ENCODE results near the gene TIMM44. TPM values are rescaled to one million over a fixed set of nuclear protein-coding genes. Genes with fewer than 3 reads are reported as not detected.

The TIMM44 gene
- total and polyA plus RNA-seq, 2 of the 8 experiments (the other 6 are each of a cell fraction or from before 2014, with no cell fraction given), result 131 to 150 TPM

DNA sequence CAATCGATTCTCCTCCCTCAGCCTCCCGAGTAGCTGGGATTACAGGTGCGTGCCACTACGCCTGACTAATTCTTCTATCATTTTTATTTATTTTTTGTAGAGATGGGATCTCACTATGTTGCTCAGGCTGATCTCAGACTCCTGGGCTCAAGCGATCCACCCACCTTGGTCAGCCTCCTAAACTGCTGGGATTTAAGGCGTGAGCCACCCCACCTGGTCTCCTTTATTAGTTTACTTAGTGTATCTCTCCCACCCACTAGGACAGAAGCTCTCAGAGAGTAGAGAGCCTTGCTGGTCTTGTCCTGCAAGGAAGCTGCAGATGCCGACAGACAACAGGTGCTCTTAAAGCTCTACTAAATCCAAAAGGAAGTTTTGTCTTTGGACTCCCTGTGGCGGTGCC, 57.6 kb downstream of the TIMM44 start:
- Histone ChIP-seq H3K4ac (replicated peaks; ENCODE audit: insufficient read length, low read depth, low read length) (no peak overlapping the region), H3K27me3 (replicated peaks in 1 of 4; ENCODE audit: control insufficient read depth in 3 of 4, extremely low read depth in 1 of 4, insufficient read depth in 3 of 4, low read length in 3 of 4) (peaks cover 0 to 4% (median 3%) of the 10 kb centered on the region in 4 experiments; a peak in 4 of 7 replicates), H2BK20ac (ENCODE audit: low read length) (no peak overlapping the region), H3K79me2 (ENCODE audit: control insufficient read depth in 1 of 2, insufficient read depth in 2 of 2, low read length in 2 of 2) (no peaks in the 10 kb centered on the region), H3K9ac (replicated peaks in 1 of 4; ENCODE audit: extremely low read depth in 1 of 4, low read depth in 3 of 4, low read length in 3 of 4) (no peak overlapping the region), H4K8ac (ENCODE audit: extremely low read depth, insufficient read depth, low read length) (no peak overlapping the region), H2BK5ac (ENCODE audit: low read depth, low read length) (no peak overlapping the region), H2AK5ac (ENCODE audit: low read depth, low read length) (no peak overlapping the region), H3K27ac (ENCODE audit: low read depth, low read length) (no peak overlapping the region), H4K20me1 (replicated peaks in 1 of 2; ENCODE audit: control insufficient read depth in 1 of 2, insufficient read depth in 2 of 2, low read length in 2 of 2) (no peaks in the 10 kb centered on the region), H2BK12ac (ENCODE audit: low read depth, low read length) (no peak overlapping the region), H3K4me2 (ENCODE audit: insufficient read depth in 1 of 2, low read depth in 2 of 2, low read length in 2 of 2) (no peak overlapping the region), H3K9me3 (ENCODE audit: insufficient read depth in 2 of 2, low read depth in 1 of 2, low read length in 1 of 2) (no peaks in the 10 kb centered on the region), H3K4me3 (ENCODE audit: extremely low read depth in 1 of 4, insufficient read depth in 2 of 4, low read depth in 3 of 4, low read length in 4 of 4) (no peak overlapping the region), H2BK120ac (replicated peaks; ENCODE audit: low read depth, low read length) (no peak overlapping the region), H2BK15ac (ENCODE audit: low read length) (no peak overlapping the region), H3K79me1 (ENCODE audit: low read depth, low read length) (no peaks in the 10 kb centered on the region), H3K14ac (ENCODE audit: insufficient read length) (no peak overlapping the region), H3K56ac (replicated peaks; ENCODE audit: insufficient read length, low read depth, low read length) (no peak overlapping the region), H3K4me1 (replicated peaks in 1 of 4; ENCODE audit: control insufficient read depth in 3 of 4, insufficient read depth in 4 of 4, low read length in 3 of 4) (peaks cover 0 to 7% (median 5%) of the 10 kb centered on the region in 4 experiments; a peak in 4 of 7 replicates), H2AFZ (ENCODE audit: low read length) (no peak overlapping the region), H3K18ac (ENCODE audit: extremely low read depth, low read length) (no peak overlapping the region), H3K23me2 (ENCODE audit: low read depth, low read length) (peaks cover 6% of the 10 kb centered on the region; the same call in 1 of the 2 replicates), H3K36me3 (ENCODE audit: control insufficient read depth in 2 of 4, insufficient read depth in 4 of 4, low read length in 3 of 4) (no peaks in the 10 kb centered on the region), H4K91ac (replicated peaks; ENCODE audit: insufficient read length, low read length) (no peak overlapping the region), H4K5ac (ENCODE audit: insufficient read length, low read depth, low read length) (no peak overlapping the region), H3K23ac (ENCODE audit: insufficient read length) (no peak overlapping the region)
- DNase-seq (ENCODE audit: low read depth in 1 of 2, low spot score in 2 of 2) (no peak), FAIRE-seq (no peak)
- ChIA-PET POLR2A (ENCODE audit: partially characterized antibody) (interaction anchor here (0.6 to 1.2 kb wide), 5 partner anchors 14 to 43 kb away, joined by 3 to 4 read pairs (median 3); partner anchors contain the start of gene MAP2K7), CTCF (ENCODE audit: partially characterized antibody) (interaction anchor here (0.8 to 2.0 kb wide), 8 partner anchors 11 to 23 kb away, joined by 3 to 5 read pairs (median 4); no protein-coding TSS in a partner anchor)
- WGBS, 2 experiments (ENCODE audit: extremely low coverage in 1 of 2, insufficient coverage in 1 of 2, insufficient read length in 1 of 2, insufficient replicate concordance in 2 of 2, low coverage in 1 of 2, low lambda C conversion rate in 2 of 2, missing lambda C conversion rate in 1 of 2), result 94% methylated on average over 8 of the region's 8 CpGs; no CpG with 5 or more reads in 1 of the 2 experiments
- TF ChIP-seq, protein P1, sequence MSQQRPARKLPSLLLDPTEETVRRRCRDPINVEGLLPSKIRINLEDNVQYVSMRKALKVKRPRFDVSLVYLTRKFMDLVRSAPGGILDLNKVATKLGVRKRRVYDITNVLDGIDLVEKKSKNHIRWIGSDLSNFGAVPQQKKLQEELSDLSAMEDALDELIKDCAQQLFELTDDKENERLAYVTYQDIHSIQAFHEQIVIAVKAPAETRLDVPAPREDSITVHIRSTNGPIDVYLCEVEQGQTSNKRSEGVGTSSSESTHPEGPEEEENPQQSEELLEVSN (IDR thresholded peaks at IDR 0.05), result no peak
- TF ChIP-seq, protein P2, sequence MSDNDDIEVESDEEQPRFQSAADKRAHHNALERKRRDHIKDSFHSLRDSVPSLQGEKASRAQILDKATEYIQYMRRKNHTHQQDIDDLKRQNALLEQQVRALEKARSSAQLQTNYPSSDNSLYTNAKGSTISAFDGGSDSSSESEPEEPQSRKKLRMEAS (IDR thresholded peaks at IDR 0.05), result no peak
- no peak for TF ChIP-seq SRF (IDR thresholded peaks at IDR 0.05; ENCODE audit: low read depth, low read length)
- TF ChIP-seq PHF8 (conservative IDR thresholded peaks at IDR 0.05; ENCODE audit: low read depth, low read length), result no peak
- TF ChIP-seq, protein P3, sequence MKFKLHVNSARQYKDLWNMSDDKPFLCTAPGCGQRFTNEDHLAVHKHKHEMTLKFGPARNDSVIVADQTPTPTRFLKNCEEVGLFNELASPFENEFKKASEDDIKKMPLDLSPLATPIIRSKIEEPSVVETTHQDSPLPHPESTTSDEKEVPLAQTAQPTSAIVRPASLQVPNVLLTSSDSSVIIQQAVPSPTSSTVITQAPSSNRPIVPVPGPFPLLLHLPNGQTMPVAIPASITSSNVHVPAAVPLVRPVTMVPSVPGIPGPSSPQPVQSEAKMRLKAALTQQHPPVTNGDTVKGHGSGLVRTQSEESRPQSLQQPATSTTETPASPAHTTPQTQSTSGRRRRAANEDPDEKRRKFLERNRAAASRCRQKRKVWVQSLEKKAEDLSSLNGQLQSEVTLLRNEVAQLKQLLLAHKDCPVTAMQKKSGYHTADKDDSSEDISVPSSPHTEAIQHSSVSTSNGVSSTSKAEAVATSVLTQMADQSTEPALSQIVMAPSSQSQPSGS (IDR thresholded peaks at IDR 0.05; ENCODE audit: low read length), result no peak
- TF ChIP-seq JUND (IDR thresholded peaks at IDR 0.05; ENCODE audit: low read length), result no peak
- TF ChIP-seq BACH1 (IDR thresholded peaks at IDR 0.05; ENCODE audit: low read length), result no peak
- TF ChIP-seq SP4 (IDR thresholded peaks at IDR 0.05; ENCODE audit: low read length), result no peak
- no peak for TF ChIP-seq SIRT6 (IDR thresholded peaks at IDR 0.05; ENCODE audit: low read length)
- TF ChIP-seq CBX5 (IDR thresholded peaks at IDR 0.05; ENCODE audit: low read depth, low read length), result no peak
- TF ChIP-seq NANOG (IDR thresholded peaks at IDR 0.05; ENCODE audit: insufficient read depth, low read depth, low read length, poor library complexity, severe bottlenecking), result no peak
